T-helper 2 cell (primary cell): ENCODE data around the gene C1GALT1.
A peak's percentile ranks its signal among the peaks of the same experiment; 100 is the strongest.

Experiments used
- DNase-seq, 5 experiments: peaks; one replicate each; pipeline versions ENCODE4 v3.0.0 to v3.0.0-alpha.2; 2012 to 2022

C1GALT1 gene

GRCh38 chr7:7274782-7275181 is 92.4 kb downstream of the C1GALT1 start:
- DNase-seq, result no peak

- DNase-seq, result no peak
Measured at GRCh38 chr7:7276161-7276560, 93.8 kb downstream of the C1GALT1 start.

GRCh38 chr7:7290429-7291122 is 108.2 kb downstream of the C1GALT1 start:
- DNase-seq, result no peak

- peak in 1 of 5 experiments; percentile 35 for DNase-seq
Measured at GRCh38 chr7:7292085-7292484, 109.7 kb downstream of the C1GALT1 start.

GRCh38 chr7:7292608-7293007 is 110.3 kb downstream of the C1GALT1 start:
- no peak for DNase-seq

GRCh38 chr7:7293092-7293491 is 110.7 kb downstream of the C1GALT1 start:
- DNase-seq, result no peak

- DNase-seq, result no peak
Measured at GRCh38 chr7:7294911-7295310, 112.6 kb downstream of the C1GALT1 start.
